HCT116 (cell line): ENCODE results near the gene ITPKB. TPM values are rescaled to one million over a fixed set of nuclear protein-coding genes. Genes with fewer than 3 reads are reported as not detected.

Experiments
- ATAC-seq: fragments of 200-7000 bp; cut with Tn5 transposase; 2 replicates; pipeline ENCODE4 v1.9.1; 2020; ENCODE audit warnings: mild to moderate bottlenecking, moderate library complexity
- BruUV-seq: library from RNA; stranded (reverse); fragments of 400-500 nt; replicated peaks from 2 replicates; lab custom pipeline; 2021; lab: Mats Ljungman, UMichigan
- CTCF ChIA-PET: fragments of 300-600 bp; sonication (Branson Sonifier 250); formaldehyde crosslinking; loops from one replicate; lab custom pipeline; 2021; ENCODE audit warnings: antibody characterized with exemption; lab: Charles Lee
- POLR2A ChIA-PET: fragments of 300-600, 350-600 bp; sonication (Branson Sonifier 250); formaldehyde crosslinking; loops from one replicate; lab custom pipeline; 2021; ENCODE audit warnings: antibody characterized with exemption; lab: Charles Lee
- RAD21 ChIA-PET, 2 experiments: fragments of 300-600 bp; sonication (Branson Sonifier 250); formaldehyde crosslinking; loops; one replicate each; lab custom pipeline; 2023; ENCODE audit warnings: low total read pairs in 2 of 2; ENCODE audit not compliant: uncharacterized antibody in 2 of 2, unreplicated experiment in 2 of 2, low non-redundant PET in 1 of 2; lab: Charles Lee
- DNase-seq: peaks from one replicate; pipeline ENCODE4 v3.0.0-alpha.2; 2010; ENCODE audit warnings: low read depth, low spot score
- H2AFZ ChIP-seq: fragments of 200-600 bp; shearing (Covaris generic), sonication (generic); 2 replicates; pipeline ENCODE4 v1.6.1; 2017; ENCODE audit warnings: low read depth, mixed run types, mixed read lengths, antibody characterized with exemption, low read length; ENCODE audit not compliant: poor library complexity, severe bottlenecking
- H3K27ac ChIP-seq: 2 replicates; pipeline ENCODE4 v1.5.1; 2012; ENCODE audit warnings: low read depth, low read length
- H3K27me3 ChIP-seq: fragments of 200-600 bp; sonication (generic); 2 replicates; pipeline ENCODE4 v1.6.1; 2016; ENCODE audit warnings: mixed run types, low read length, mixed read lengths; ENCODE audit not compliant: insufficient read depth
- H3K36me3 ChIP-seq, 2 experiments: fragments of 200-500 bp in 1 of 2; fragments of 200-600 bp in 1 of 2; sonication (Bioruptor generic) in 1 of 2; sonication (generic) in 1 of 2; 2 replicates each; pipeline versions ENCODE4 v1.5.1 to v1.6.1; 2014 to 2016; ENCODE audit warnings: low read length in 2 of 2, inconsistent platforms in 1 of 2, mixed read lengths in 1 of 2, mixed run types in 1 of 2; ENCODE audit not compliant: insufficient read depth in 2 of 2, control insufficient read depth in 1 of 2
- H3K4me1 ChIP-seq, 2 experiments: fragments of 200-600 bp in 1 of 2; sonication (generic) in 1 of 2; 2 replicates each; pipeline versions ENCODE4 v1.5.1 to v1.6.1; 2012 to 2017; ENCODE audit warnings: low read length in 2 of 2, inconsistent platforms in 1 of 2, mild to moderate bottlenecking in 1 of 2, mixed read lengths in 1 of 2, mixed run types in 1 of 2, moderate library complexity in 1 of 2; ENCODE audit not compliant: insufficient read depth in 2 of 2, control insufficient read depth in 1 of 2
- H3K4me2 ChIP-seq: fragments of 200-600 bp; sonication (generic); 2 replicates; pipeline ENCODE4 v1.6.1; 2017; ENCODE audit warnings: mixed run types, low read length, mixed read lengths
- H3K4me3 ChIP-seq, 2 experiments: fragments of 200-600 bp in 1 of 2; sonication (generic) in 1 of 2; replicated peaks in 1 of 2; 2 replicates each; pipeline ENCODE4 v1.5.1; 2011 to 2016; ENCODE audit warnings: low read length in 2 of 2, control low read depth in 1 of 2, low read depth in 1 of 2, mild to moderate bottlenecking in 1 of 2, mixed read lengths in 1 of 2, mixed run types in 1 of 2
- H3K79me2 ChIP-seq: fragments of 200-600 bp; sonication (generic); 2 replicates; pipeline ENCODE4 v1.6.1; 2017; ENCODE audit warnings: mild to moderate bottlenecking, mixed run types, low read length, moderate library complexity, mixed read lengths; ENCODE audit not compliant: insufficient read depth
- H3K9ac ChIP-seq: fragments of 200-600 bp; sonication (generic); 2 replicates; pipeline ENCODE4 v1.6.1; 2016; ENCODE audit warnings: low read length, mixed read lengths
- H3K9me2 ChIP-seq: fragments of 200-600 bp; sonication (generic), shearing (Covaris generic); 2 replicates; pipeline ENCODE4 v1.6.1; 2017; ENCODE audit warnings: mixed run types, mild to moderate bottlenecking, moderate library complexity; ENCODE audit not compliant: insufficient read depth
- H3K9me3 ChIP-seq, 2 experiments: fragments of 200-500 bp in 1 of 2; fragments of 200-600 bp in 1 of 2; sonication (Bioruptor generic) in 1 of 2; sonication (generic) in 1 of 2; 2 replicates each; pipeline ENCODE4 v1.6.1; 2014 to 2017; ENCODE audit warnings: low read length in 2 of 2, mixed read lengths in 2 of 2, inconsistent platforms in 1 of 2, low read depth in 1 of 2, mild to moderate bottlenecking in 1 of 2, mixed run types in 1 of 2, moderate library complexity in 1 of 2; ENCODE audit not compliant: control insufficient read depth in 1 of 2, insufficient read depth in 1 of 2
- H4K20me1 ChIP-seq: fragments of 200-600 bp; sonication (generic), shearing (Covaris generic); 2 replicates; pipeline ENCODE4 v1.6.1; 2017; ENCODE audit warnings: mixed run types, mild to moderate bottlenecking, moderate library complexity; ENCODE audit not compliant: insufficient read depth
- CEBPB ChIP-seq: IDR thresholded peaks from 2 replicates; pipeline ENCODE4 v1.6.1; 2012; ENCODE audit warnings: low read depth
- CTCF ChIP-seq, 3 experiments: fragments of 200-600 bp in 1 of 3; sonication (generic) in 1 of 3; IDR thresholded peaks in 2 of 3; conservative IDR thresholded peaks in 1 of 3; 2 replicates each; pipeline ENCODE4 v1.5.1; 2012 to 2017; ENCODE audit warnings: low read depth in 2 of 3, low read length in 2 of 3, antibody characterized with exemption in 1 of 3, borderline replicate concordance in 1 of 3, control low read depth in 1 of 3, mild to moderate bottlenecking in 1 of 3, mixed read lengths in 1 of 3, mixed run types in 1 of 3, moderate library complexity in 1 of 3; ENCODE audit not compliant: insufficient read depth in 1 of 3
- EGR1 ChIP-seq: IDR thresholded peaks from 2 replicates; pipeline ENCODE4 v1.6.1; 2012; ENCODE audit warnings: low read depth
- ELF1 ChIP-seq: IDR thresholded peaks from 2 replicates; pipeline ENCODE4 v1.6.1; 2012; ENCODE audit warnings: low read depth, borderline replicate concordance
- EZH2phosphoT487 ChIP-seq: fragments of 200-600 bp; IDR thresholded peaks from 2 replicates; pipeline ENCODE4 v1.6.1; 2018; ENCODE audit warnings: antibody characterized with exemption, borderline replicate concordance
- intact Hi-C: fragments of 100-400 bp; cut with micrococcal nuclease; formaldehyde crosslinking; loops from 2 replicates; pipeline ENCODE4 v1.10.0; 2022
- total RNA-seq: library from RNA; stranded (reverse); gene quantifications from one replicate; pipeline ENCODE4 v1.2.1, GENCODE V29; 2021; ENCODE audit not compliant: unreplicated experiment

ITPKB gene
- total RNA-seq, 1 experiment from 2014 or later, result 4.4 TPM

GRCh38 chr1:226704169-226704937 is 34.7 kb downstream of the ITPKB start:
- CTCF ChIA-PET, result no interaction called here
- RAD21 ChIA-PET, result no interaction called here
- Histone ChIP-seq H3K4me1 (peaks cover 2 to 10% of the 10 kb centered on the region in 2 experiments; a peak in 3 of 4 replicates), H3K9ac (no peak overlapping the region), H2AFZ (no peak overlapping the region), H4K20me1 (no peaks in the 10 kb centered on the region), H3K79me2 (no peaks in the 10 kb centered on the region), H3K36me3 (no peaks in the 10 kb centered on the region), H3K4me2 (no peak overlapping the region), H3K27ac (no peak overlapping the region), H3K27me3 (no peaks in the 10 kb centered on the region), H3K4me3 (no peak overlapping the region), H3K9me2 (no peaks in the 10 kb centered on the region), H3K9me3 (no peaks in the 10 kb centered on the region)
- DNase-seq (no peak), ATAC-seq (no peak)
- POLR2A ChIA-PET, result no interaction called here
- TF ChIP-seq EZH2phosphoT487, result no peak
- no peak for TF ChIP-seq CTCF (IDR thresholded peaks at IDR 0.05 in 2 of 3, conservative IDR thresholded peaks at IDR 0.05 in 1 of 3; ENCODE audit: borderline replicate concordance in 1 of 3, insufficient read depth in 1 of 3, low read depth in 2 of 3, low read length in 2 of 3)
- no TSS peak for BruUV-seq
- intact Hi-C loops, result no loop called here

GRCh38 chr1:226702957-226703831 is 35.9 kb downstream of the ITPKB start:
- Histone ChIP-seq H3K4me2 (no peak overlapping the region), H3K27me3 (no peaks in the 10 kb centered on the region), H3K79me2 (no peaks in the 10 kb centered on the region), H3K9ac (no peak overlapping the region), H3K4me3 (no peak overlapping the region), H3K36me3 (no peaks in the 10 kb centered on the region), H3K9me3 (no peaks in the 10 kb centered on the region), H3K9me2 (no peaks in the 10 kb centered on the region), H3K27ac (no peak overlapping the region), H4K20me1 (no peaks in the 10 kb centered on the region), H2AFZ (no peak overlapping the region), H3K4me1 (peaks cover 1 to 4% of the 10 kb centered on the region in 2 experiments; a peak in 3 of 4 replicates)
- CTCF ChIA-PET, result no interaction called here
- intact Hi-C loops, result no loop called here
- RAD21 ChIA-PET, result no interaction called here
- TF ChIP-seq EGR1, result no peak
- TF ChIP-seq EZH2phosphoT487, result no peak
- TF ChIP-seq ELF1, result no peak
- TF ChIP-seq CEBPB, result no peak
- DNase-seq (no peak), ATAC-seq (no peak)
- no TSS peak for BruUV-seq
- POLR2A ChIA-PET, result no interaction called here
